GM12878 (cell line): ENCODE results near the gene ALDH3A2. TPM values are rescaled to one million over a fixed set of nuclear protein-coding genes. Genes with fewer than 3 reads are reported as not detected.

Experiments
- ATAC-seq: fragments of 200-7000 bp; cut with Tn5 transposase; 3 replicates; pipeline ENCODE4 v1.9.1; 2020; ENCODE audit warnings: mild to moderate bottlenecking, moderate library complexity
- BruUV-seq: library from RNA; stranded (reverse); fragments of 400-500 nt; replicated peaks from 2 replicates; lab custom pipeline; 2021; lab: Mats Ljungman, UMichigan
- CTCF ChIA-PET: fragments of 300-600 bp; sonication (Branson Sonifier 250); formaldehyde crosslinking; extraction: SDS; loops from one replicate; lab custom pipeline; 2021; ENCODE audit warnings: inconsistent platforms; lab: Yijun Ruan, JAX
- POLR2A ChIA-PET: fragments of 350-600 bp; formaldehyde crosslinking; extraction: SDS; loops from one replicate; lab custom pipeline; 2021; ENCODE audit warnings: inconsistent platforms; lab: Charles Lee
- RAD21 ChIA-PET: fragments of 300-600 bp; sonication (Branson Sonifier 250); formaldehyde crosslinking; loops from one replicate; lab custom pipeline; 2023; ENCODE audit warnings: antibody characterized with exemption; ENCODE audit not compliant: unreplicated experiment; lab: Charles Lee
- SMC1A ChIA-PET: fragments of 300-600 bp; sonication (Branson Sonifier 250); formaldehyde crosslinking; loops from one replicate; lab custom pipeline; 2023; ENCODE audit not compliant: unreplicated experiment, uncharacterized antibody; lab: Charles Lee
- DNase-seq: peaks from one replicate; pipeline ENCODE4 v3.0.0-alpha.2; 2011; ENCODE audit warnings: low read depth, low spot score
- FAIRE-seq: peaks from 3 replicates; lab custom pipeline; 2011; peaks lifted over from hg19 to GRCh38; lab: Jason Lieb, UNC
- H2AFZ ChIP-seq: 2 replicates; pipeline ENCODE4 v1.6.0; 2011; ENCODE audit warnings: low read depth, low read length, control low read depth; ENCODE audit not compliant: control insufficient read depth
- H3K27ac ChIP-seq: 2 replicates; pipeline ENCODE4 v1.5.1; 2011; ENCODE audit warnings: control low read depth; ENCODE audit not compliant: control insufficient read depth, insufficient read depth
- H3K27me3 ChIP-seq, 2 experiments: replicated peaks in 1 of 2; 2 replicates each; pipeline versions ENCODE4 v1.6.0 to v1.6.1; 2011; ENCODE audit warnings: low read length in 1 of 2; ENCODE audit not compliant: control insufficient read depth in 2 of 2, insufficient read depth in 2 of 2
- H3K36me3 ChIP-seq, 2 experiments: 2 replicates each; pipeline ENCODE4 v1.5.1; 2011; ENCODE audit warnings: low read length in 1 of 2; ENCODE audit not compliant: control insufficient read depth in 2 of 2, insufficient read depth in 2 of 2
- H3K4me1 ChIP-seq: 2 replicates; pipeline ENCODE4 v1.6.1; 2011; ENCODE audit warnings: mild to moderate bottlenecking, low read length, moderate library complexity, mixed read lengths; ENCODE audit not compliant: control insufficient read depth, insufficient read depth
- H3K4me2 ChIP-seq: 2 replicates; pipeline ENCODE4 v1.6.0; 2011; ENCODE audit warnings: control low read depth; ENCODE audit not compliant: control insufficient read depth, insufficient read depth
- H3K4me3 ChIP-seq: fragments of 200-600 bp; sonication (generic); 2 replicates; pipeline ENCODE4 v1.5.1; 2016
- H3K79me2 ChIP-seq: 2 replicates; pipeline ENCODE4 v1.6.0; 2011; ENCODE audit warnings: low read length; ENCODE audit not compliant: control insufficient read depth, insufficient read depth
- H3K9ac ChIP-seq: 2 replicates; pipeline ENCODE4 v1.8.0; 2011; ENCODE audit warnings: low read length, control low read depth, mixed read lengths; ENCODE audit not compliant: control insufficient read depth, insufficient read depth
- H3K9me3 ChIP-seq: replicated peaks from 3 replicates; pipeline ENCODE4 v1.5.1; 2011; ENCODE audit warnings: mild to moderate bottlenecking, low read length; ENCODE audit not compliant: control insufficient read depth, insufficient read depth
- H4K20me1 ChIP-seq: 2 replicates; pipeline ENCODE4 v1.6.0; 2011; ENCODE audit not compliant: control insufficient read depth, insufficient read depth
- CHD2 ChIP-seq: IDR thresholded peaks from 2 replicates; pipeline ENCODE4 v1.6.1; 2011; ENCODE audit warnings: low read depth, low read length, improper control_type of control experiment, borderline replicate concordance
- KLF5 ChIP-seq: fragments of 450-650 bp; IDR thresholded peaks from 2 replicates; pipeline ENCODE4 v1.6.1; 2014; ENCODE audit warnings: mild to moderate bottlenecking; ENCODE audit not compliant: partially characterized antibody
- SMAD1 ChIP-seq: fragments of 450-650 bp; IDR thresholded peaks from 2 replicates; pipeline ENCODE4 v1.6.1; 2018; ENCODE audit warnings: mild to moderate bottlenecking, low read depth; ENCODE audit not compliant: partially characterized antibody
- SMC3 ChIP-seq: IDR thresholded peaks from 2 replicates; pipeline ENCODE4 v1.6.1; 2011; ENCODE audit warnings: low read length, improper control_type of control experiment, borderline replicate concordance
- SRF ChIP-seq, 2 experiments: IDR thresholded peaks; 2 replicates each; pipeline ENCODE4 v1.6.1; 2011; ENCODE audit warnings: low read depth in 2 of 2, low read length in 2 of 2, mild to moderate bottlenecking in 1 of 2, moderate library complexity in 1 of 2
- ZBED1 ChIP-seq: IDR thresholded peaks from 2 replicates; pipeline ENCODE4 v1.6.1; 2016; ENCODE audit warnings: borderline replicate concordance
- ZNF24 ChIP-seq: fragments of 450-650 bp; IDR thresholded peaks from 2 replicates; pipeline ENCODE4 v1.6.1; 2017; ENCODE audit warnings: antibody characterized with exemption, mild to moderate bottlenecking
- ZZZ3 ChIP-seq: IDR thresholded peaks from 2 replicates; pipeline ENCODE4 v1.6.1; 2011; ENCODE audit warnings: low read depth; ENCODE audit not compliant: control insufficient read depth, insufficient read length
- WGBS: methylation state at CpG from one replicate; pipeline ENCODE4 v1.1.6; 2016; ENCODE audit warnings: low lambda C conversion rate; ENCODE audit not compliant: insufficient replicate concordance, insufficient coverage; ENCODE audit errors: missing lambda C conversion rate; 5-methylcytosine and 5-hydroxymethylcytosine counted together
- in situ Hi-C: fragments of 300-500 bp; cut with MboI; formaldehyde crosslinking; loops from 9 replicates; pipeline ENCODE4 v1.14.3; 2018; ENCODE audit warnings: mixed read lengths
- intact Hi-C: fragments of 100-400 bp; cut with micrococcal nuclease; formaldehyde crosslinking; loops from one replicate; pipeline ENCODE4 v1.14.2; 2022; ENCODE audit not compliant: unreplicated experiment
- polyA plus RNA-seq, 11 experiments: library from polyadenylated mRNA; depleted of rRNA in 4 of 11; unstranded in 6 of 11; stranded (reverse) in 5 of 11; fragments of >200 nt; fragmentation: Nextera tagmentation in 4 of 11; fragmentation: Illumina TruSeq in 1 of 11; extraction: Ambion mirVana in 4 of 11; extraction: Trizol in 1 of 11; gene quantifications; 1 replicate in 1 of 11; 2 replicates in 10 of 11; pipeline versions ENCODE4 v1.2.1 to v1.2.3, GENCODE V29; 2011 to 2016; ENCODE audit warnings: inconsistent platforms in 2 of 11, missing spikeins in 2 of 11, low read depth in 1 of 11
- total RNA-seq, 4 experiments: library from RNA; depleted of rRNA in 3 of 4; stranded (reverse); fragments of >200 nt in 3 of 4; fragmentation: Illumina TruSeq in 1 of 4; extraction: Trizol in 1 of 4; gene quantifications; 2 replicates each; pipeline versions ENCODE4 v1.2.1 to v1.2.3, GENCODE V29; 2013 to 2021
- TF ChIP-seq, protein P1 (sequence below): fragments of 450-650 bp; formaldehyde crosslinking; IDR thresholded peaks from 2 replicates; pipeline ENCODE4 v1.5.0; 2022; ENCODE audit warnings: mild to moderate bottlenecking, missing genetic modification characterization
- TF ChIP-seq, protein P2 (sequence below): IDR thresholded peaks from 2 replicates; pipeline ENCODE4 v1.6.1; 2012; ENCODE audit warnings: low read length, inconsistent platforms
- TF ChIP-seq, protein P3 (sequence below): IDR thresholded peaks from 2 replicates; pipeline ENCODE4 v1.6.1; 2012; ENCODE audit warnings: low read depth, low read length, improper control_type of control experiment
- TF ChIP-seq, protein P4 (sequence below): fragments of 450-650 bp; formaldehyde crosslinking; IDR thresholded peaks from 2 replicates; pipeline ENCODE4 v1.4.0; 2022; ENCODE audit warnings: mild to moderate bottlenecking, moderate library complexity

ALDH3A2 gene
- total and polyA plus RNA-seq, 10 of the 15 experiments (the other 5 are each of a cell fraction or from before 2014, with no cell fraction given), result 5.0 to 37.0 (median 26.1) TPM

DNA sequence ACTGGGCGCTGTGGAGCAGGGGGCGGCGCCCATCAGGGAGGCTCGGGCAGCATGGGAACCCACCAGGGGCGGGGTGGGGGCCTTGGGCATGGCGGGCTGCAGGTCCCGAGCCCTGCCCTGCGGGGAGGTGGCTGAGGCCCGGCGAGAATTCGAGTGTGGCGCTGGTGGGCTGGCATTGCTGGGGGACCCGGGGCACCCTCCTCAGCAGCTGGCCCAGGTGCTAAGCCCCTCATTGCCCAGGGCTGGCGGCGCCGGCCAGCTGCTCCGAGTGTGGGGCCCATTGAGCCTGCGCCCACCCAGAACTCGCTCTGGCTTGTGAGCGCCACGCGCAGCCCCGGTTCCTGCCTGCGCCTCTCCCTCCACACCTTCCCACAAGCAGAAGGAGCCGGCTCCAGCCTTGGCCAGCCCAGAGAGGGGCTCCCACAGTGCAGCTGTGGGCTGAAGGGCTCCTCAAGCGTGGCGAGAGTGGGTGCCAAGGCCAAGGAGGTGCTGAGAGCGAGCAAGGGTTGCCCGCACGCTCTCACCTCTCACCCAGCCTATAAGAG lies 5.9 kb downstream of the ALDH3A2 start:
- SMC1A ChIA-PET, result no interaction called here
- TF ChIP-seq, protein P1, sequence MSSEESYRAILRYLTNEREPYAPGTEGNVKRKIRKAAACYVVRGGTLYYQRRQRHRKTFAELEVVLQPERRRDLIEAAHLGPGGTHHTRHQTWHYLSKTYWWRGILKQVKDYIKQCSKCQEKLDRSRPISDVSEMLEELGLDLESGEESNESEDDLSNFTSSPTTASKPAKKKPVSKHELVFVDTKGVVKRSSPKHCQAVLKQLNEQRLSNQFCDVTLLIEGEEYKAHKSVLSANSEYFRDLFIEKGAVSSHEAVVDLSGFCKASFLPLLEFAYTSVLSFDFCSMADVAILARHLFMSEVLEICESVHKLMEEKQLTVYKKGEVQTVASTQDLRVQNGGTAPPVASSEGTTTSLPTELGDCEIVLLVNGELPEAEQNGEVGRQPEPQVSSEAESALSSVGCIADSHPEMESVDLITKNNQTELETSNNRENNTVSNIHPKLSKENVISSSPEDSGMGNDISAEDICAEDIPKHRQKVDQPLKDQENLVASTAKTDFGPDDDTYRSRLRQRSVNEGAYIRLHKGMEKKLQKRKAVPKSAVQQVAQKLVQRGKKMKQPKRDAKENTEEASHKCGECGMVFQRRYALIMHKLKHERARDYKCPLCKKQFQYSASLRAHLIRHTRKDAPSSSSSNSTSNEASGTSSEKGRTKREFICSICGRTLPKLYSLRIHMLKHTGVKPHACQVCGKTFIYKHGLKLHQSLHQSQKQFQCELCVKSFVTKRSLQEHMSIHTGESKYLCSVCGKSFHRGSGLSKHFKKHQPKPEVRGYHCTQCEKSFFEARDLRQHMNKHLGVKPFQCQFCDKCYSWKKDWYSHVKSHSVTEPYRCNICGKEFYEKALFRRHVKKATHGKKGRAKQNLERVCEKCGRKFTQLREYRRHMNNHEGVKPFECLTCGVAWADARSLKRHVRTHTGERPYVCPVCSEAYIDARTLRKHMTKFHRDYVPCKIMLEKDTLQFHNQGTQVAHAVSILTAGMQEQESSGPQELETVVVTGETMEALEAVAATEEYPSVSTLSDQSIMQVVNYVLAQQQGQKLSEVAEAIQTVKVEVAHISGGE (CRISPR knock-in tag), result no peak
- no peak for TF ChIP-seq SRF (IDR thresholded peaks at IDR 0.05; ENCODE audit: low read depth in 2 of 2, low read length in 2 of 2)
- TF ChIP-seq, protein P2, sequence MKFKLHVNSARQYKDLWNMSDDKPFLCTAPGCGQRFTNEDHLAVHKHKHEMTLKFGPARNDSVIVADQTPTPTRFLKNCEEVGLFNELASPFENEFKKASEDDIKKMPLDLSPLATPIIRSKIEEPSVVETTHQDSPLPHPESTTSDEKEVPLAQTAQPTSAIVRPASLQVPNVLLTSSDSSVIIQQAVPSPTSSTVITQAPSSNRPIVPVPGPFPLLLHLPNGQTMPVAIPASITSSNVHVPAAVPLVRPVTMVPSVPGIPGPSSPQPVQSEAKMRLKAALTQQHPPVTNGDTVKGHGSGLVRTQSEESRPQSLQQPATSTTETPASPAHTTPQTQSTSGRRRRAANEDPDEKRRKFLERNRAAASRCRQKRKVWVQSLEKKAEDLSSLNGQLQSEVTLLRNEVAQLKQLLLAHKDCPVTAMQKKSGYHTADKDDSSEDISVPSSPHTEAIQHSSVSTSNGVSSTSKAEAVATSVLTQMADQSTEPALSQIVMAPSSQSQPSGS, result no peak
- TF ChIP-seq CHD2, result no peak
- no peak for TF ChIP-seq ZBED1
- TF ChIP-seq SMAD1, result no peak
- TF ChIP-seq SMC3, result no peak
- TF ChIP-seq, protein P3, sequence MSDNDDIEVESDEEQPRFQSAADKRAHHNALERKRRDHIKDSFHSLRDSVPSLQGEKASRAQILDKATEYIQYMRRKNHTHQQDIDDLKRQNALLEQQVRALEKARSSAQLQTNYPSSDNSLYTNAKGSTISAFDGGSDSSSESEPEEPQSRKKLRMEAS, result no peak
- no peak for TF ChIP-seq ZNF24
- TF ChIP-seq, protein P4, sequence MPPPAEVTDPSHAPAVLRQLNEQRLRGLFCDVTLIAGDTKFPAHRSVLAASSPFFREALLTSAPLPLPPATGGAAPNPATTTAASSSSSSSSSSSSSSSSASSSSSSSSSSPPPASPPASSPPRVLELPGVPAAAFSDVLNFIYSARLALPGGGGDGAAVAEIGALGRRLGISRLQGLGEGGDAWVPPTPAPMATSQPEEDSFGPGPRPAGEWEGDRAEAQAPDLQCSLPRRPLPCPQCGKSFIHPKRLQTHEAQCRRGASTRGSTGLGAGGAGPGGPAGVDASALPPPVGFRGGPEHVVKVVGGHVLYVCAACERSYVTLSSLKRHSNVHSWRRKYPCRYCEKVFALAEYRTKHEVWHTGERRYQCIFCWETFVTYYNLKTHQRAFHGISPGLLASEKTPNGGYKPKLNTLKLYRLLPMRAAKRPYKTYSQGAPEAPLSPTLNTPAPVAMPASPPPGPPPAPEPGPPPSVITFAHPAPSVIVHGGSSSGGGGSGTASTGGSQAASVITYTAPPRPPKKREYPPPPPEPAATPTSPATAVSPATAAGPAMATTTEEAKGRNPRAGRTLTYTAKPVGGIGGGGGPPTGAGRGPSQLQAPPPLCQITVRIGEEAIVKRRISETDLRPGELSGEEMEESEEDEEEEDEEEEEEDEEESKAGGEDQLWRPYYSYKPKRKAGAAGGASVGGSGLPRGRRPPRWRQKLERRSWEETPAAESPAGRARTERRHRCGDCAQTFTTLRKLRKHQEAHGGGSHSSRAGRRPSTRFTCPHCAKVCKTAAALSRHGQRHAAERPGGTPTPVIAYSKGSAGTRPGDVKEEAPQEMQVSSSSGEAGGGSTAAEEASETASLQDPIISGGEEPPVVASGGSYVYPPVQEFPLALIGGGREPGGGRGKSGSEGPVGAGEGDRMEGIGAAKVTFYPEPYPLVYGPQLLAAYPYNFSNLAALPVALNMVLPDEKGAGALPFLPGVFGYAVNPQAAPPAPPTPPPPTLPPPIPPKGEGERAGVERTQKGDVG (CRISPR knock-in tag), result no peak
- no peak for TF ChIP-seq KLF5
- no peak for TF ChIP-seq ZZZ3
- in situ Hi-C loops, result no loop called here
- peaks cover 2% of the 10 kb centered on the region for H3K79me2 ChIP-seq
- BruUV-seq, result no TSS peak
- CTCF ChIA-PET, result interaction anchor here (1.9 kb wide), 1 partner anchor 9 kb away, joined by 8 read pairs; no protein-coding TSS in a partner anchor
- 98% methylated on average over 26 of the region's 30 CpGs for WGBS
- no peaks in the 10 kb centered on the region for H3K27me3 ChIP-seq
- no peaks in the 10 kb centered on the region; the same call in 2 of the 3 replicates for H3K9me3 ChIP-seq
- RAD21 ChIA-PET, result no interaction called here
- H3K4me3 ChIP-seq, result no peak overlapping the region
- FAIRE-seq, result no peak
- POLR2A ChIA-PET, result no interaction called here
- H3K36me3 ChIP-seq, result no peaks in the 10 kb centered on the region; a peak in 1 of 4 replicates
- intact Hi-C loops, result no loop called here
- no peak overlapping the region for H3K9ac ChIP-seq
- no peak for DNase-seq
- no peak for ATAC-seq
- no peak overlapping the region for H3K4me2 ChIP-seq
- H3K27ac ChIP-seq, result no peak overlapping the region
- no peak overlapping the region for H2AFZ ChIP-seq
- no peaks in the 10 kb centered on the region for H4K20me1 ChIP-seq
- H3K4me1 ChIP-seq, result no peaks in the 10 kb centered on the region; the same call in 1 of the 2 replicates
